KOPT-K1 (cell line): Measurements from ENCODE around the gene MGRN1.

Source experiments
- H3K27ac ChIP-seq: fragments of 200-600 bp; sonication (generic); 2 replicates; pipeline ENCODE4 v1.5.1; 2016; ENCODE audit warnings: antibody characterized with exemption, mild to moderate bottlenecking, low read depth, low read length; ENCODE audit not compliant: poor library complexity, severe bottlenecking
- H3K36me3 ChIP-seq: fragments of 200-600 bp; sonication (generic); 2 replicates; pipeline ENCODE4 v1.5.1; 2017; ENCODE audit warnings: antibody characterized with exemption, mild to moderate bottlenecking, low read length, moderate library complexity; ENCODE audit not compliant: insufficient read depth
- H3K9me3 ChIP-seq: fragments of 200-600 bp; sonication (generic); 2 replicates; pipeline ENCODE4 v1.5.1; 2017; ENCODE audit warnings: antibody characterized with exemption, low read length, mild to moderate bottlenecking; ENCODE audit not compliant: insufficient read depth, poor library complexity, severe bottlenecking

The MGRN1 gene

GRCh38 chr16:4713663-4714501 lies 89.3 kb downstream of the MGRN1 start:
- H3K9me3 ChIP-seq: no peaks in the 10 kb centered on the region
- H3K36me3 ChIP-seq: peaks cover 39% of the 10 kb centered on the region
- no peak overlapping the region for H3K27ac ChIP-seq

DNA sequence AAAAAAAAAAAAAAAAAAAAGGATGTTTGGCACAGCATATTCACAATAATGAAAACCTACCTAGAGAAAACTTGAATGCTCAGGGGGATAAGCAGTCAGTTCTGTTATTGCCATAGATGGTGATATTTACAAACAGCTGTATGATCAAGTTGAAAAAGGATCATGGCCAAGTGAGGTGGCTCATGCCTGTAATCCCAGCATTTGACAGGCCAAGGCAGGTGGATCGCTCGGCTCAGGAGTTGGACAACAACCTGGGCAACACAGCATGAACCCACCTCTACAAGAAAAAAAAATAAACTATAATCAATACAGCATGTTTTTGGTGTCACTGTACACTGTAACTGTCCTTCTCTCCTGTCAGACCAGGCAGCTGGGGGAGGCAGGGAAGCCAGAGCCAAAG lies 90.4 kb downstream of the MGRN1 start:
- Histone ChIP-seq H3K27ac (no peak overlapping the region), H3K9me3 (no peaks in the 10 kb centered on the region), H3K36me3 (peaks cover 32% of the 10 kb centered on the region)

GRCh38 chr16:4718466-4718865 lies 93.8 kb downstream of the MGRN1 start:
- Histone ChIP-seq H3K9me3 (no peaks in the 10 kb centered on the region), H3K27ac (no peak overlapping the region), H3K36me3 (peaks cover 25% of the 10 kb centered on the region)

DNA sequence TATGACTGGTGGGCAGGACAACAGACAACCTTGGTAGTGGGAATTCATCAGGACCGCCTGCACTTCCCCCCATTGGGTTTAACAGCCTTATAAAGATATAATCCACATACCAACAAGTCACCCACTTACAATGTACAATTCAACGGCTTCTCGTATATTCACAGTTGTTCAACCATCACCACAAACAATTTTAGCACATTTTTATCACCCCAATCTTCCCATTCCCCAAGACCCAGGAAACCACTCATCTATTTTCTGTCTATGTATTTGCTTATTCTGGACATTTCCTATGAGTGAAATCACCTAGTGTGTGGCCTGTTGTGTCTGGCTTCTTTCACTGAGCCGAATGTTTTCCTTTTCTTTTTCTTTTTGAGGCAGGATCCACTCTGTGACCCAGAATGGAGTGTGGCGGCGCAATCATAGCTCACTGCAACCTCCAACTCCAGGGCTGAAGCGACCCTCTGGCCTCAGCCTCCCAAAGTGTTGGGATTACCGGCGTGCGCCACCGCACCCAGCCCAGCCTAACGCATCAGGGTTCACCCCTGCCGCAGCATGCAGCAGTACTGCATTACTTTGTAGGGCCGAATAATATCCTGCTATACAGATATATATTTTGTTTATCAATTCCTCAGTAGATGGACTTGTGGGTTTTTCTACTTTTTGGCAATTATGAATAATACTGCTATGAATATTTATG lies 98.6 kb downstream of the MGRN1 start:
- H3K9me3 ChIP-seq: no peaks in the 10 kb centered on the region
- H3K27ac ChIP-seq: no peak overlapping the region
- peaks cover 29% of the 10 kb centered on the region for H3K36me3 ChIP-seq

GRCh38 chr16:4724661-4725270 lies 100.1 kb downstream of the MGRN1 start:
- Histone ChIP-seq H3K27ac (no peak overlapping the region), H3K9me3 (no peaks in the 10 kb centered on the region), H3K36me3 (peaks cover 42% of the 10 kb centered on the region)

GRCh38 chr16:4726616-4727015 lies 102.0 kb downstream of the MGRN1 start:
- H3K27ac ChIP-seq: no peak overlapping the region
- H3K9me3 ChIP-seq: no peaks in the 10 kb centered on the region
- peaks cover 51% of the 10 kb centered on the region for H3K36me3 ChIP-seq

- Histone ChIP-seq H3K27ac (no peak overlapping the region), H3K36me3 (peaks cover 42% of the 10 kb centered on the region; the same call in 1 of the 2 replicates), H3K9me3 (no peaks in the 10 kb centered on the region)
Observed at GRCh38 chr16:4728676-4729075, 104.0 kb downstream of the MGRN1 start.

- Histone ChIP-seq H3K9me3 (no peaks in the 10 kb centered on the region), H3K36me3 (peaks cover 38% of the 10 kb centered on the region; the same call in 1 of the 2 replicates), H3K27ac (no peak overlapping the region)
Observed at GRCh38 chr16:4729876-4730275, 105.2 kb downstream of the MGRN1 start.

GRCh38 chr16:4733211-4733742 lies 108.7 kb downstream of the MGRN1 start:
- peak overlapping the region; percentile 77 for H3K27ac ChIP-seq

GRCh38 chr16:4733747-4734062 lies 109.1 kb downstream of the MGRN1 start:
- H3K36me3 ChIP-seq: peaks cover 18% of the 10 kb centered on the region; the same call in 1 of the 2 replicates
- no peaks in the 10 kb centered on the region for H3K9me3 ChIP-seq
- peak overlapping the region; percentile 77 for H3K27ac ChIP-seq

More at GRCh38 chr16:4733211-4733742, 108.7 kb downstream of the MGRN1 start:
- Histone ChIP-seq H3K9me3 (no peaks in the 10 kb centered on the region), H3K36me3 (peaks cover 22% of the 10 kb centered on the region; the same call in 1 of the 2 replicates)

- Histone ChIP-seq H3K36me3 (peaks cover 14% of the 10 kb centered on the region; the same call in 1 of the 2 replicates), H3K27ac (peak within 1 kb of the TSS; percentile 77), H3K9me3 (no peaks in the 10 kb centered on the region)
Observed at GRCh38 chr16:4734063-4734729, 109.6 kb downstream of the MGRN1 start, which contains the start of the genes ANKS3 and DNAAF8. Gene ANKS3 (minus strand): TSS chr16:4734271. CDS start chr16:4730149, 4,122 bp downstream. Gene DNAAF8 (plus strand): TSS chr16:4734537. CDS start chr16:4736515, 1,978 bp downstream.

DNA sequence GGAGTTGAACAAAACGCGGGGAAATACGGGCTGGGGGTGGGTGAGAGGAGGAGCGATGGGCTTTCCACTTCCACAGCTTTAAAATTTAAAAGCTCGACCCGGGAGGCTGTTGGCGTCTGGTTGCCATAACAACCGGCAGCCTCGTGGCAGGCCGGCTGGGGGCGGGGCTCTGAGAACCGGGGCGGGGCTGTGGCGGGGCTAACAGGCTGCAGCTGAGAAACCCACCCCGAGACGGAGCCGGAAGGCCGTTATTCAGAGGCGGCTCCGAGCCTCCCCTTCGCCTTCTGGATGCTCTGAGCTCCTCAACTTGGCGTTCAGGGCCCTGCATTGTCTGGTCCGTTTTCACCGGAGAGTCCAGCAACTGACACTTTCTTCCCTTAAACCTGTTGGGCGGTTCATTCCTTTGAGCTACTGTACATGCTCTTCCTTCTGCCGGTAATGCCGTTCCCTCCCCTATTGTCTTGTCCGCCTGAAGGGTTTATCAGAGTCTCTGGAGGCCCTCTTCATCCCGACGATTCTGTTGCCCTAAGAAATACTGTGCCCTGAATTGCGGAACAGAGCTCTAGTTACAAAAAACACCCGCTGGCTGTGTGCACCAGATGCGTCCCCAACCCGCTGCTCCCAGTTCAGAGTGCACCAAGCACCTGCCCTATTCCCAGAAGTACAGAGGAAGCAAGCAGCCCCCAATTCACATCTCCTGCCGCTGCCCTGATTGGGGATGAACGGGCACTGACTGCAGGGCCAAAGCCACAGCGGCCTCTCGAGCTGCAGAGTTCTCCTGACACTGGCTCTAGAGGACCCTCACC lies 110.3 kb downstream of the MGRN1 start:
- H3K27ac ChIP-seq: peak overlapping the region; percentile 77
- H3K9me3 ChIP-seq: no peaks in the 10 kb centered on the region

GRCh38 chr16:4736546-4736945 lies 111.9 kb downstream of the MGRN1 start:
- Histone ChIP-seq H3K9me3 (no peaks in the 10 kb centered on the region), H3K27ac (no peak overlapping the region), H3K36me3 (no peaks in the 10 kb centered on the region)

More for the DNA sequence above, 110.3 kb downstream of the MGRN1 start:
- peaks cover 7% of the 10 kb centered on the region; the same call in 1 of the 2 replicates for H3K36me3 ChIP-seq

DNA sequence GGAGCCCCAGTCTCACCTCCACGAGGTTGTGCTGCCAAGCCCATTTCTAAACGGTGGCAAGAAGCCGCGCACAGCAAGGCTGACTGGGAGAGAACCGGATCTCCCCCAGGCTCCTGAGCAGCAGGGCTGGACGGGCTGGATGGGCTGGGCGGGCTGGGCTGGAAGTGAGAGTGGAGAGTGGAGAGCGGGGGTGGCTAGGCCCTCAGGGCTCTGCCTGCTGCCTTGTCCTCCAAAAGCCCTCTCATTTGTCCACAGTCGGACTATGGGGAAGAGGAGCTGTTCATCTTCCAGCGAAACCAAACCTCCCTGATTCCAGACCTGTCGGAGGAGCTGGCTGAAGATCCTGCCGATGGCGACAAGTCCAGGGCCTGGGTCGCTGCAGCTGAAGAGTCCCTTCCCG lies 112.9 kb downstream of the MGRN1 start:
- Histone ChIP-seq H3K36me3 (no peaks in the 10 kb centered on the region), H3K27ac (no peak overlapping the region), H3K9me3 (no peaks in the 10 kb centered on the region)
